CD4-positive, alpha-beta T cell treated with Interleukin-15 for 4 hours (primary cell): ENCODE measurements around the gene EMC8.
A peak's percentile ranks its signal among the peaks of the same experiment; 100 is the strongest.
"Not testable (repeated sequence)": the region's sequence is repeated elsewhere in the genome, so short reads cannot be mapped to it uniquely, and the experiment has no call there.

Experiments used
- DNase-seq: peaks from one replicate; pipeline ENCODE4 v3.0.0-alpha.2; 2020; ENCODE audit warnings: low spot score

Gene EMC8

GRCh38 chr16:85835227-85835751, 35.9 kb upstream of the EMC8 start:
- DNase-seq: no peak

- no peak for DNase-seq
These were observed 35.4 kb upstream of the EMC8 start for GRCh38 chr16:85834741-85835140.

DNA sequence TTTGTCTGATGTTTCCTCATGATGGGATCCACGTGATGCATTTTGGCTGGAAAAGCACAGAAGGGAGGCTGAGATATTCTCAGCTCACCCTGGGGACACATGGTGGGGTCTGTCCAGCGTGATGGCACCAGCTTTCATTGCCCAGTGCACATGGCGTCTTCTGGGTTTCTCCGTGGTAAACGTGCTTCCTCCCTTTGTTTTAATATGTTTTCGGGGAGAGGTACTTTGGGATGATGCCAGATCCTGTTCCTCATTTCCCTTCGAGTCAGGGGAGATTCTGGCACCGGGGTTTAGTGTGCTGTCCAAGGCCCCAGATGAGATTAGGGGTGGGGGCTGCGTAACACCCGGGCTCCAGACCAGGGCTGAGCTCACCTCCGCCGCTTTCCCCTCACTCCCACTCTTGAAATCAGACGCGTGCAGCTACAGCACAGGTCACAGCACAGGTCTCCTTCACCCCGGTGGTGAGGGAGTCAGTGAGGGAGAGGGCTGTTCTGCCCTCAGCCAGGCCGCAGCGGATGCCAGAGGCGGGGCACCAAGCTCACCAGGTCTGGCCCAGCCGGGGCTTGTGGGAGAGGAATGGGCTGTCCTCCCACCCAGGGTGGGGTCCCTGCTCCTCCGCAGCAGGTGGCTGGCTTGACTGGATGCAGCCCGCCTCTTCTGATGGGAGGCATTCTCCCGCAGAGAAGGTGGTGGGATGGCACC, 34.0 kb upstream of the EMC8 start:
- no peak for DNase-seq

DNA sequence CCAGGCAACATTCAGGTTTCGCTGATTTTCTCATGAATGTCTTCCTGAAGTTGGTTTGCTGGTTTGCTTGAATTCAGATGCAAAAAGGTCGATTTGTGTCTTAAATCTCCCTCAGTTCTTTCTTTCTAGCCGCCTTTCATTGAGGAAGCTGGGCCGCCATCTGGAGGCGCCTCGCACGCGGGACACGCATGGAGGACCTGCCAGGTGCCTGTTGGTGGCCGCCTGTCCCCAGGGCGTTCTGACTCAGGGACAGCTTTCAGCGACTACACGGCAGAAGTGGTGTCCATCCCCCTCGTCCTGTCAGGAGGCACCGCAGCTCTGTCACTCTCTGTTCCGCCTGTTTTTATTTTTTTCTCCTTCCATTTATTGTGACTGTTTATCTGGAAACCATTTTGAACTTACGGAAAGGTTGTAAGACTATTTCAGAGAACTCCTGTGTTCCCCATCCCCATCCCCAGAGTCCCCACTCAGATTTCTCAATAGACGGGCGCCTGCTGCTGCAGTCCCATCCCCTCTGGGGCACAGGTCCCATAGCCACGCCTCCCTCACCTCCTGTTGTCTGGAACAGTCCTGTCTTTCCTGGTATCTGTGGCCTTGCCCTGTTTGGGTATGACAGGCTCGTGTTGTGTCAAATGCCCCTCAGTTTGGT, 33.4 kb upstream of the EMC8 start:
- no peak for DNase-seq

- DNase-seq: no peak
These were observed 31.5 kb upstream of the EMC8 start for GRCh38 chr16:85830821-85831220.

- no peak for DNase-seq
These were observed 30.6 kb upstream of the EMC8 start for GRCh38 chr16:85829751-85830445.

DNA sequence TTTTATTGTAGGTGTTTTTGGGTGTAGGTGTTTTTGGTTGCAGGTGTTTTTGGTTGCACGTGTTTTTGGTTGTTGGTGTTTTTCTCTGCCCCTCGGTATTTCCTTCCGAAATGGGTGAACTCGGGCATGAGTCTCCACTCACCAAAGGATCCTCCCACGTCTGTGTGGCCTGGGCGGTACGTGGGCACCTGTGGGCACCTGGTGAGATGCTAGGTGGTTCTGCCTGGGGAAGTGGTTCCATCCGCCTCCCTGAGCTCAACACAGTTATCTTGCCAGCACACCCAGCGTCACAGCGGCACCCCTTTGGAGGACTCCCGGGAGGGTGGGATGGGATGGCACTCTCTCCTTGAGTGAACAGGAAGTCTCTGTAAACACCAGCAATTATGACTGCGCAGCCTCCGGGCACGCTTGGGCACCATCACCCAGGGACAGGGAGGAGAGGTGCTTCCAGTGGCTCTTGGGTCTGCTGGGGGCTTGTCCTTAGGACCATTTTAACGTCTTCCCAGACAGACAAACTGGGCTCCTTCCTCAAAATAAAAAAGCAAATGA, 29.9 kb upstream of the EMC8 start:
- no peak for DNase-seq

DNA sequence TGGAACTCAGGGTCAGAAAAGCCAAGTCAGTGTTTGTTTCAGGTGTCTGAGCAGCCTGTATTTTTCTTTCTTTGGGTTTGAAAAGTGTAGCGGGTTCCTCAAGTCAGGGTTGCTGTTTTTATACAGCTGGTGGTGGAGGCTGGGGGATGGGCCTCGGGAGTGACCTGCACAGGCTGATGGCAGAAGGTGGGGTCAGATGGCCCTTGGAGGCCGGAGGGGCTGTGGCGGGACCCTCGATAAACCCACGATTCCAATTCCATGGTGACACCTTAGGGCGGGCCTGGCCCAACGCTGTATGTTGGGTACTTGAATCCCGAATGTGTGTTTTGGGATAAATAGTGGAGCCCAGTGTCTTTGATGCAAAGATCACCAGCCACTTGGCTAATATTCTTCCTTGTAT, 28.8 kb upstream of the EMC8 start:
- DNase-seq: no peak

- DNase-seq: no peak
These were observed 27.4 kb upstream of the EMC8 start for GRCh38 chr16:85826686-85827247.

GRCh38 chr16:85825326-85825725, 26.0 kb upstream of the EMC8 start:
- DNase-seq: no peak

- no peak for DNase-seq
These were observed 25.1 kb upstream of the EMC8 start for GRCh38 chr16:85824161-85825135.

- DNase-seq: no peak
These were observed 24.1 kb upstream of the EMC8 start for GRCh38 chr16:85823328-85823920.

DNA sequence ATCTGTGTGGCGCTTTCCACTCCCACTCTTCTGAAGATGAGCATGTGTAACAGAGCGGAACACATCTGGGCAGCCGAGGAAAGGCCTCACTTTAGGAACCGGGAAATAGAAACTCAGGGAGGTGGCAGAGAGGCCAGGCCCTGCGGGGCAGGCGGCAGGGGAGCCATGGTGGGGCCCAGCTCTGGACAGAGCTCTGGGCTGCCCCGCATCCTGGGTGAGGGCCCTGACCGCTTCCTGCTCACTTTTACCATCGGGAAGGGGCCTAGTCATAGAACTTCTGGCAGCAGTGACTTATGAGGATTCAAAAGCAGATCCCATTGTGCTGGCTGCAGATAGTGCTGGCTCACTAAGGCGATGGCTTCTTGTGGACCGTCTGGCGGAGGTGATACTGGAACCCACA, 22.8 kb upstream of the EMC8 start:
- DNase-seq: no peak

- DNase-seq: peak; percentile 71
These were observed 22.2 kb upstream of the EMC8 start for GRCh38 chr16:85821390-85822135.

- no peak for DNase-seq
These were observed 21.4 kb upstream of the EMC8 start for GRCh38 chr16:85820604-85821372.

GRCh38 chr16:85819771-85820170, 20.4 kb upstream of the EMC8 start:
- DNase-seq: no peak

DNA sequence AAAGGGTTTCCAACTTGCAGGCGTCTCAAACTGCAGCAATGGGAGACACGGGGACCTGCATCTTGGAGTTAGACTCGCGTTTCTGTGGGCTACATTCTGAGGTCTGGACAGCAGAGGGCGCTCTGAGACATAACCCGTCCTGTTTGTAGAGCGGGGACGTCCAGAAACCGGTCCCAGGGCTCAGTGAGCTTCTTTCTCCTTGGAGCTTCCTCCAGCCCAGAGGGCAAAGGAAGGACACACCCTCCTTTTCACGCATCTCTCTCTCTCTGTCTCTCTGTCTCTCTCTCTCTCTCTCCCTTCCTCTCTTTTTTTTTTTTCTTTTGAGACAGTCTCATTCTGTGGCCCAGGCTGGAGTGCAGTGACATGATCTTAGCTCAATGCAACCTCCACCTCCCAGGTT, 19.9 kb upstream of the EMC8 start:
- DNase-seq: peak; percentile 82

- not testable (repeated sequence) for DNase-seq
These were observed 17.9 kb upstream of the EMC8 start for GRCh38 chr16:85817195-85817594.

DNA sequence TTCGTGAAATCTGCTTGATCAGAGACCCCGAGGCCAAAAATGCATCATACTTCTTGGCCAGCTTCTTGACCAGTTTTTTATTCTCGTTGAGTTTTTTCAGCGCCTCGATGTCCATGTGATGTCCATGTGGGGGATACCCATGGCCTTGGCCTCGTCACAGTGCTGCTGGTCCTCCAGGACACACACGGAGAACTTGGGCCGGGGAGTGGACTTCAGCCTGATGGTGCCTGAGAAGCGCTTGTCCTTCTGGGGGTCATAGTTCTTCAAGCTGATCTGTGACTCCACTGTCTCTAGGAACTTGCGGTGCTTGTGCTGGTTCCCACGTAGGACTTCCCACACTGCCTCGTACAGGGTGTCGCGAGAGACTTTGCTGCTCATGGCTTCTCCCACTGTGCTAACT, 16.8 kb upstream of the EMC8 start:
- no peak for DNase-seq
